Activated T-helper 9 cell treated with anti-CD3 and anti-CD28 coated beads, Interleukin-2, amount 50 U/mL, for 16 hours (primary cell): ENCODE results near the gene EIF4G3.
"Not testable (repeated sequence)": the region's sequence is repeated elsewhere in the genome, so short reads cannot be mapped to it uniquely, and the experiment has no call there.

Experiments used
- DNase-seq: peaks from one replicate; pipeline ENCODE4 v3.0.0-alpha.2; 2020; ENCODE audit warnings: low read depth

Gene EIF4G3

DNA sequence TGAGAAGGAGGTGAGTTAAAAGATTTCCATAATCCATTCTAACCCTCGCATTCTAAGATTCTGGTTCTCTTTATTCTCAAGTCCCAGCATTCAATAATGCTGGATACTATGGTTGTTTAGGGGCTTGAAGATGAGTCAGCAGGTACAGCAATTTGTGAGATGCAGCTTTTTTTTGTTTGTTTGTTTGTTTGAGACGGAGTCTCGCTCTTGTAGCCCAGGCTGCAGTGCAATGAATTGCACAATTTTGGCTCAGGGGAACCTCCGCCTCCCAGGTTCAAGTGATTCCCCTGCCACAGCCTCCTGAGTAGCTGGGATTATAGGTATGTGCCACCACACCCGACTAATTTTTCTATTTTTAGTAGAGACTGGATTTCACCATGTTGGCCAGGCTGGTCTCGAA, 23.3 kb downstream of the EIF4G3 start:
- DNase-seq = no peak

- DNase-seq = no peak
Measured at GRCh38 chr1:21152423-21153100, 24.1 kb downstream of the EIF4G3 start.

DNA sequence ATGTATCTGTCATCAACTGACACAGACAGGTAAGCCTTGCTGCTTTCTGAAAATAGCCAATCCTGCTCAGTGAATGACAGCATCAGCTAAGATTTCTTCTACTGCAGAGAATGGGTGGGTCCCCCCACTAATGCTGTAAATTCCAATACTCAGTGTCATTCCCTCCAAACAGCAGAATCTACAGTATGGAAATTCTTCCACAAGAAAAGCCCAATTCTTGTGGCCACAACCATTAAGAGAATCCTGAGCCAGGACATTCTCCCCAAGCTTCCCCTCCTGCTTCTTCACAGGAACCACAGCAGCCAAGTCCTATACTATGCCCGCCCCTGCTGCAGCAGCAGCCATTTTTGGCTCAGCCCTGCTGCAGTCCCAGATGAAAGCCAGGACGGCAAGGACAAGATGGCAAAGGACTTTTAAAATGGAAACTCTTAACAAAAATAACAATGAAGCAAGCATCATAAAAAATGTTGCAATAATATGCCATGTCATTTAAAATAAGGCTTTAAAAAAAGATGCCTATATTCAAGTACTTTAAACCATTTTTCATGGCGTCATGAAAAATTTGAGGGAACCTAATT, 26.8 kb downstream of the EIF4G3 start:
- no peak for DNase-seq

DNA sequence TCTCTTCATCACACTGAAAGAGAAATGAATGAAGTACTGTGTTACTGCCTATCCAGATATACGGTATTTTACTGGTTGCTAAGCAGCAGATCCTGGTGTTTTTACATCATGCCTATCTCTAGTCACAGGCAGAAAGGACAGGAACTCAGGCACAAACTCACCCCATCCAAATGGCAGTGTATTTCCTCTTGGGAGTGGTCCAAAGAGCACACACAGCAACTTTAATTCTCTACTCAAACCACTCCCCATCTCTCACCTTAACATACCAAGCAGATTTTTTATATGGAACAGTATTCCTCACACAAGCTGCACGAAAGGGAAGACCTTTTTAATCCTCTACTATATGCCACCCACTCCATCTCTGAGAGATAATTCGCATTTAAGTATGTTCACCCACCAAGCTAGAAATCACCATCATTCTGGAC, 27.3 kb downstream of the EIF4G3 start:
- DNase-seq = no peak

- DNase-seq = no peak
Measured at GRCh38 chr1:21143752-21144151, 32.9 kb downstream of the EIF4G3 start.

GRCh38 chr1:21143138-21143537, 33.6 kb downstream of the EIF4G3 start:
- DNase-seq = no peak

DNA sequence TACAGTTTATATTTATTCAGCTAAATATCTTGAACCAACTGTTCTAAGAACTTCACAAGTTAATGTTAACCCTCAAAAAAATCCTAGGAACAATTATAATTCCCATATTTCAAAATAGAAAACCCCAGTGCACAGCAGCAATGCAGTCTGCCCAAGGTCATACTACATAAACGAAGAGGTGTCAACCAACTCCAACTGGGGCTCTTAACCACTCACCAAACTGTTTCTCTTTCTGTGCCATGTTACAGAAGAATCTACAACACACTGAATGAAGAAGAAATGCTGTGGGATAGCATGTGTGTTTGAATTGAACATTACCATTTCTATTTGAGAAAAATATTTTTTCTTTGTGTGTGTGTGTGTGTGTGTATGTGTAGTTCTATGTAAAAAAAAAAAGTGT, 35.7 kb downstream of the EIF4G3 start:
- no peak for DNase-seq

DNA sequence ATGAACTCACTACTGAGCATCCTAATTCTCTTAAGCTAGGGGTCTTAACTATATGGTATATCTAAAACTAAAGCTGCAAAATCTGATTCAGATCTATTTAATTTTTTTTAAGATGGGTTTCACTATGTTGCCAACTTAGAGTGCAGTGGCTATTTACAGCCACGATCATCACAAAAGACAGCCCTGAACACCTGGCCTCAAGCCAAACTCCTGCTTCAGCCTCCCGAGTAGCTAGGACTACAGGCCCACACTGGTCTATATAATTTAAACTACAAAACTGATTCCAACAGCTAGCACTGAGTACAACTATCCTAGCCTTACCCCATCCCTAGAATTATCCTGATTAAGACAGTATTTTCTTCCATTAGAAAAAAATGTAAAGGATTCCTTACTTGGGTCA, 37.1 kb downstream of the EIF4G3 start:
- no peak for DNase-seq

DNA sequence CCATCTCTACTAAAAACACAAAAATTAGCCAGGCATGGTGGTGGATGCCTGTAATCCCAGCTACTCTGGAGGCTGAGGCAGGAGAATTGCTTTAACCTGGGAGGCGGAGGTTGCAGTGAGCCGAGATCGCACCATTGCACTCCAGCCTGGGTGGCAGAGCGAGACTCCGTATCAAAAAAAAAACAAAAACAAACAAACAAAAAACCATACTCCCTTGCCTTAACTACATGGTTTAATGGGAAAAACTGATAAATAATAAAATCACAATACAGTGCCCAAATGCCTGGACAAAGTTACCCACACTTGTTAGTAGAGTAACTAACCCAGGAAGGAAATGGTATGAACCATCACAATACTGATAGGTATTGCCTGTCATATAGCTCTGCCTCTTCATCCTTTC, 40.4 kb downstream of the EIF4G3 start:
- not testable (repeated sequence) for DNase-seq

DNA sequence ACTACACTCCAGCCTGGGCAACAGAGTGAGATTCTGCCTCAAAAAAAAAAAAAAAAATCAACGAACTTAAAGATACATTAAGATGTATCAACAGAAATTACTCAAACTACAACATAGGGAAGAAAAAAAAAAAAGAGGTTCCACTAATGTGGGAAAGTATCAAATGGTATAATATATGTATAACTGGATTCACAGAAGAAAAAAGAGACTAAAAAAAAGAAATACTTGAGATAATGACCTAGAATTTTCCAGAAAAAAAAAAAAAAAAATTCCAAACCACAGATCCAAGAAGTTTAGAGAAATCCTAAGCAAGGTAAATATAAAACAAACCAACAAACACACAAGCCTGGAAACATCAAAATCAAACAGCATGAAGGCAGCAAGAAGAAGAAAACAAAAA, 45.5 kb downstream of the EIF4G3 start:
- no peak for DNase-seq

- no peak for DNase-seq
Measured at GRCh38 chr1:21129407-21129806, 47.3 kb downstream of the EIF4G3 start.

DNA sequence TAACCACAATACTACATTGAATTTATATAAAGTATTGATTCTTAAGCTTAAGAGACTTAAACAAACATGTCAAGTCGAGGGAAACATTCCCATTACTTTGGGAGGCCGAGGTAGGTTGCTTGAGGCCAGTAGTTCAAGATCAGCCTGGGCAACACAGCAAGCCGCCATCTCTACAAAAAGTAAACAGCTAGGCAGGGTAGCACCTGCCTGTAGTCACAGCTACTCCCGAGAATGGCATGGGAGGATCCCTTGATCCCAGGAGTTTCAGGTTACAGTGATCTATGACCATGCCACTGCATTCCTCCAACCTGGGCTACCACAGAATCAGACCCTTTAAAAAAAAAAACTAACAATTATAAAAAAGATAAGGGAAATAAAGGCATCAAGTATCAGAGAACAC, 50.4 kb downstream of the EIF4G3 start:
- no peak for DNase-seq

GRCh38 chr1:21124846-21125245, 51.9 kb downstream of the EIF4G3 start:
- no peak for DNase-seq

DNA sequence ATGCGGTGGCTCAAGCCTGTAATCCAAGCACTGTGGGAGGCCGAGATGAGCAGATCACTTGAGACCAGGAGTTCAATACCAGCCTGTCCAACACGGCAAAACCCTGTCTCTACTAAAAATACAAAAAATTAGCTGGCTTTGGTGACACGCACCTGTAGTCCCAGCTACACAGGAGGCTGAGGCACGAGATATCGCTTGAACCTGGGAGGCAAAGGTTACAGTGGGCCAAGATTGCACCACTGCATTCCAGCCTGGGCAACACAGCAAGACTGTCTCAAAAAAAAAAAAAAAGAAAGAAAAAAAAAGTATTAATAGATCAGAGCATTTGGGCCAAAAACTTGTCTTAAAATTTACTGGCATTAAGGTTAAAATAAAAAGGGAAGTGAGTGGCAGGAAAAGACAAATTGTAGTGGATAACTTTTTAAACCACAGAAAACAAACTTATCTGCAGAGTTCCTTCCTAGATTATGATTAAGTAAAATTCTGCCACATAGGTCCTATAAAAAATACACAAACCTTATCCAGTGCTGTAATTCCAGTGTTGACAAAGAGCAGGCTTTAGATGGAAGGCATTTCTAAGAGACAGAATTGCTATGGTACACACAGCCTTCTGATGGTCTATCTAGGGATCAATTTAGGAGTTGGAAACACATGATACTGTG, 53.3 kb downstream of the EIF4G3 start:
- no peak for DNase-seq

DNA sequence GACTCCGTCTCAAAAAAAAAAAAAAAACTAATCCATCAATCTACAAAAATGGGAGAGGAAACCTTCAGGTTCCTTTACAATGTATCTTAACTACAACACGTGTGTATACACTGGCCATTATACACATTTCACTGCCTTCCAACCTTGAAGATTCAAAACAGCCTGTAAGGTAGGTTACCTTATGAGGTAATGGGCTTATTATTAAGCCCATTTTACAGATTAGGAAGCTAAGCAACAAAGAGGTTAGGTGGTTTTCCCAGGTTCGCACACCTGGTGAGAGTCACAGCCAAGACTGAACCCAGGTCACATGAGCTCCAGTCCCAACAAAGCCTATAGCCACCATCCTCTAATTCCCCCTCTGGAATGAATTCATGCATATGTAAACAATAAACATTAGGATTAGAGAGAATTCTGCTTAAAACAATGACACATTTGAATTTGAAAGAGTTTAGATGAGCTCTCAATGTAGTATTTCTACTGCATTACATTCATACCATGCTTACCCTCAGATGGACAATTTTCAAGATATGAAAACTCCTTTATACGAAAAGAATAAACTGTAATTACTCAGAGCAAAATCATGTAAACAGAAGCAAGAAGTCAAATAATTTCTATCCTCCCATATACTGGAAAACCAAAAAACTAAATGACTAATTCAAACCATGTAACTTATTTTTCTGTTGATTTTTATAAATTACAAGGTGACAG, 54.8 kb downstream of the EIF4G3 start:
- no peak for DNase-seq

- DNase-seq = no peak
Measured at GRCh38 chr1:21118167-21118566, 58.5 kb downstream of the EIF4G3 start.

GRCh38 chr1:21117597-21118001, 59.1 kb downstream of the EIF4G3 start:
- no peak for DNase-seq

DNA sequence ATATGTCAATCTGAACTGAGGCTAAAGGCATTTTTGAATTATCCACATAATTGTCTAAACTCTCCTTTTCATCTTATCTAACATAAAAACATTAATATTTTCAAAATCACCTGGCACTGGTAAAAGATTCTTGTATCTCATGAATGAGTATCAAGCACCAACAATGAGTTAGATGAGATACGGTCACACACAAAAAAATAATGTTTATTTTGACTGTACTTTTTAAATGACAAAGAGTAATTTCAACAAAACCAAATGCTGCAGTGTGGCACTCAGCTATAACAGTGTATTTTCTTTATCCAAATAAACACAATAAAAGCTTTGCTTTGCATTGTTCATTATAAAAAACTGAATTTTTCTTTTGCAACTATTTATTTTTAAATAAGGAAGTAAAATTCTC, 59.5 kb downstream of the EIF4G3 start:
- no peak for DNase-seq

- DNase-seq = no peak
Measured at GRCh38 chr1:21115098-21115760, 61.5 kb downstream of the EIF4G3 start.

DNA sequence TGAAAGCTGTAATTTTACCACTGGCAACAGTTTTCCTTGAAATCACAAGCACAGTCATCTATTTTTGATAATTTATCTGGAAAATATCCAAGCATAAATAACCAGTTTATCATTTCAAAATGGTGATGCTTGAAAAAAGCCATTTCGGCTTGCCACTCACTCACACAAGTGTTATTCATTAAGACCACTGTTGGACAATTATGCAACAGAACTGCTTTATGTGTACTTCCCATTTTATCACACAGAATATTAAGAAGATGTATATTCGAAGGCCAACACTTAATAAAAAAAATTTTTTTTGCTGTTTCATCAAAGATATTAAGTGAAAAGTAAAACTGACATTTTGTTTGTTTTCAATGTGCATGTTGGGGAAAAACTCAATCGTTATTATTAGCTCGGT, 62.3 kb downstream of the EIF4G3 start:
- no peak for DNase-seq

DNA sequence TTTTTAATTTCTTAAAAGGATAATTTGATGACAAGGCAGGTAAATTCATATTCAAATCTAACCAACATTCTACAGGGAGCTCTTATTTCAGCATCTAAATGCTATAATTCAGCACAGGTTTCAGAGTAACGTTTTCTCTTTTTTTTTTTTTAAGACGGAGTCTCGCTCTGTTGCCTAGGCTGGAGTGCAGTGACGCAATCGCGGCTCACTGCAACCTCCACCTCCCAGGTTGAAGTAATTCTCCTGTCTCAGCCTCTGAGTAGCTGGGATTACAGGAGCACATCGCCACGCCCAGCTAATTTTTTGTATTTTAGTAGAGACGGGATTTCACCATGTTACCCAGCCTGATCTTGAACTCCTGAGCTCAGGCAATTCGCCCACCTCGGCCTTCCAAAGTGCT, 66.5 kb downstream of the EIF4G3 start:
- DNase-seq = no peak

GRCh38 chr1:21106709-21107108, 70.0 kb downstream of the EIF4G3 start:
- no peak for DNase-seq

DNA sequence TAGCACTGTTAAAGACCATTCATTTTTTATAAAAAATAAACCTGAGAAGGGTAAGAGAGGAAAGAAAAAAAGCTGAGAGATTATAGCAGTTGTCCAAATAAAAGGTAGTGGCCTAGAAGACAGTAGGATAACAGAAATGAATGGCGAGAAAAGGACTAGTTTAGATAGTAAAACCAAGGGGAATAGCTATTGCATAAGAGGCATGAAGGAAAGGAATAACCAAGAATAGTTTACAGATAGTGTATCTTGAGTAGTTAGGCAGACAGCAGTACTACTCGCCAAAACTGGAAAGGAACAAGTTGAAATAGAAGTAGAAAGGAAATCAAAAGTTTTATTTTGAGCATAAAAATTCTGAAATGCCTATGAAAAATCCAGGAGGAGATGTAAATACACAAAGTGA, 70.5 kb downstream of the EIF4G3 start:
- DNase-seq = no peak
